GM23338 (cell line): ENCODE data around the gene MACF1.

Experiments
- EZH2 ChIP-seq: fragments of 200-600 bp; sonication (generic); IDR thresholded peaks from one replicate; pipeline ENCODE4 v1.8.0; 2017; ENCODE audit warnings: antibody characterized with exemption, mild to moderate bottlenecking, low read depth; ENCODE audit not compliant: unreplicated experiment
- TF ChIP-seq, protein P1 (sequence below): IDR thresholded peaks from one replicate; pipeline ENCODE4 v1.6.1; 2018; ENCODE audit warnings: antibody characterized with exemption; ENCODE audit not compliant: unreplicated experiment
- TF ChIP-seq, protein P2 (sequence below), 2 experiments: fragments of 200-600 bp in 1 of 2; sonication (generic) in 1 of 2; conservative IDR thresholded peaks; 2 replicates each; pipeline versions ENCODE4 v1.5.1 to v1.6.1; 2016 to 2017; ENCODE audit warnings: antibody characterized with exemption in 2 of 2, low read depth in 2 of 2, mild to moderate bottlenecking in 2 of 2, moderate library complexity in 1 of 2

GRCh38 chr1:39181311-39181710 lies 23.2 kb upstream of the MACF1 start:
- TF ChIP-seq, protein P1, sequence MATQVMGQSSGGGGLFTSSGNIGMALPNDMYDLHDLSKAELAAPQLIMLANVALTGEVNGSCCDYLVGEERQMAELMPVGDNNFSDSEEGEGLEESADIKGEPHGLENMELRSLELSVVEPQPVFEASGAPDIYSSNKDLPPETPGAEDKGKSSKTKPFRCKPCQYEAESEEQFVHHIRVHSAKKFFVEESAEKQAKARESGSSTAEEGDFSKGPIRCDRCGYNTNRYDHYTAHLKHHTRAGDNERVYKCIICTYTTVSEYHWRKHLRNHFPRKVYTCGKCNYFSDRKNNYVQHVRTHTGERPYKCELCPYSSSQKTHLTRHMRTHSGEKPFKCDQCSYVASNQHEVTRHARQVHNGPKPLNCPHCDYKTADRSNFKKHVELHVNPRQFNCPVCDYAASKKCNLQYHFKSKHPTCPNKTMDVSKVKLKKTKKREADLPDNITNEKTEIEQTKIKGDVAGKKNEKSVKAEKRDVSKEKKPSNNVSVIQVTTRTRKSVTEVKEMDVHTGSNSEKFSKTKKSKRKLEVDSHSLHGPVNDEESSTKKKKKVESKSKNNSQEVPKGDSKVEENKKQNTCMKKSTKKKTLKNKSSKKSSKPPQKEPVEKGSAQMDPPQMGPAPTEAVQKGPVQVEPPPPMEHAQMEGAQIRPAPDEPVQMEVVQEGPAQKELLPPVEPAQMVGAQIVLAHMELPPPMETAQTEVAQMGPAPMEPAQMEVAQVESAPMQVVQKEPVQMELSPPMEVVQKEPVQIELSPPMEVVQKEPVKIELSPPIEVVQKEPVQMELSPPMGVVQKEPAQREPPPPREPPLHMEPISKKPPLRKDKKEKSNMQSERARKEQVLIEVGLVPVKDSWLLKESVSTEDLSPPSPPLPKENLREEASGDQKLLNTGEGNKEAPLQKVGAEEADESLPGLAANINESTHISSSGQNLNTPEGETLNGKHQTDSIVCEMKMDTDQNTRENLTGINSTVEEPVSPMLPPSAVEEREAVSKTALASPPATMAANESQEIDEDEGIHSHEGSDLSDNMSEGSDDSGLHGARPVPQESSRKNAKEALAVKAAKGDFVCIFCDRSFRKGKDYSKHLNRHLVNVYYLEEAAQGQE = no peak
- no peak for TF ChIP-seq EZH2
- TF ChIP-seq, protein P2, sequence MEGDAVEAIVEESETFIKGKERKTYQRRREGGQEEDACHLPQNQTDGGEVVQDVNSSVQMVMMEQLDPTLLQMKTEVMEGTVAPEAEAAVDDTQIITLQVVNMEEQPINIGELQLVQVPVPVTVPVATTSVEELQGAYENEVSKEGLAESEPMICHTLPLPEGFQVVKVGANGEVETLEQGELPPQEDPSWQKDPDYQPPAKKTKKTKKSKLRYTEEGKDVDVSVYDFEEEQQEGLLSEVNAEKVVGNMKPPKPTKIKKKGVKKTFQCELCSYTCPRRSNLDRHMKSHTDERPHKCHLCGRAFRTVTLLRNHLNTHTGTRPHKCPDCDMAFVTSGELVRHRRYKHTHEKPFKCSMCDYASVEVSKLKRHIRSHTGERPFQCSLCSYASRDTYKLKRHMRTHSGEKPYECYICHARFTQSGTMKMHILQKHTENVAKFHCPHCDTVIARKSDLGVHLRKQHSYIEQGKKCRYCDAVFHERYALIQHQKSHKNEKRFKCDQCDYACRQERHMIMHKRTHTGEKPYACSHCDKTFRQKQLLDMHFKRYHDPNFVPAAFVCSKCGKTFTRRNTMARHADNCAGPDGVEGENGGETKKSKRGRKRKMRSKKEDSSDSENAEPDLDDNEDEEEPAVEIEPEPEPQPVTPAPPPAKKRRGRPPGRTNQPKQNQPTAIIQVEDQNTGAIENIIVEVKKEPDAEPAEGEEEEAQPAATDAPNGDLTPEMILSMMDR (conservative IDR thresholded peaks at IDR 0.05; ENCODE audit: low read depth in 2 of 2) = no peak
